Heart left ventricle (tissue), 13 donors: ENCODE measurements around the gene DTX2.

Experiments used
- CTCF ChIP-seq, 12 donors: fragments of 200-600 bp; sonication (generic) in 4 of 12; IDR thresholded peaks; one replicate each; pipeline versions ENCODE4 v1.5.0 to v1.8.0; 2018 to 2022; ENCODE audit warnings: antibody characterized with exemption in 12 of 12, mild to moderate bottlenecking in 5 of 12
- POLR2A ChIP-seq, 2 donors: fragments of 450-650 bp; IDR thresholded peaks; one replicate each; pipeline ENCODE4 v1.6.1; 2017; ENCODE audit warnings: antibody characterized with exemption in 2 of 2, mild to moderate bottlenecking in 2 of 2, moderate library complexity in 2 of 2
- donor health status: ischemic (EF 13 %, LVEDD 7.1; RV severe dilation, severe dysfunction).
- donor health status: DM: no; HTN: yes; CAD: no.
- donor health status: DM: no; HTN: no; CAD: no.
- donor health status: ischemic (EF 25% LVEDD 6.9; RV normal size, moderate dysfunction).
- donor health status: ischemic (EF 25% LVEDD 5.7; RV mildly dilated, moderate dysfunction).
- donor health status: ischemic (EF 35%, LVEDD 5.7; RV mildly dilated, moderate dysfunction).
- donor health status: nonischemic (EF 11% LVEDD 7.7; RV severe dilation, severe dysfunction).
- donor health status: DM: yes; HTN: yes; CAD: no.
- donor health status: PGD.
- donor health status: ischemic (EF 29% LVEDD 5.4; RV normal size, mild dysfunction).
- donor health status: nonischemic (EF 23%, LVEDD 6.1; RV moderate dilation, normal function).

- TF ChIP-seq CTCF (IDR thresholded peaks at IDR 0.05) (peak in 5 of 12 donors; percentile 58 to 94 (median 78)), POLR2A (IDR thresholded peaks at IDR 0.05) (no peak)
Measured at GRCh38 chr7:76515999-76516443, 54.5 kb downstream of the DTX2 start.
